ENCODE data around the gene IQGAP3.

IQGAP3 gene

DNA sequence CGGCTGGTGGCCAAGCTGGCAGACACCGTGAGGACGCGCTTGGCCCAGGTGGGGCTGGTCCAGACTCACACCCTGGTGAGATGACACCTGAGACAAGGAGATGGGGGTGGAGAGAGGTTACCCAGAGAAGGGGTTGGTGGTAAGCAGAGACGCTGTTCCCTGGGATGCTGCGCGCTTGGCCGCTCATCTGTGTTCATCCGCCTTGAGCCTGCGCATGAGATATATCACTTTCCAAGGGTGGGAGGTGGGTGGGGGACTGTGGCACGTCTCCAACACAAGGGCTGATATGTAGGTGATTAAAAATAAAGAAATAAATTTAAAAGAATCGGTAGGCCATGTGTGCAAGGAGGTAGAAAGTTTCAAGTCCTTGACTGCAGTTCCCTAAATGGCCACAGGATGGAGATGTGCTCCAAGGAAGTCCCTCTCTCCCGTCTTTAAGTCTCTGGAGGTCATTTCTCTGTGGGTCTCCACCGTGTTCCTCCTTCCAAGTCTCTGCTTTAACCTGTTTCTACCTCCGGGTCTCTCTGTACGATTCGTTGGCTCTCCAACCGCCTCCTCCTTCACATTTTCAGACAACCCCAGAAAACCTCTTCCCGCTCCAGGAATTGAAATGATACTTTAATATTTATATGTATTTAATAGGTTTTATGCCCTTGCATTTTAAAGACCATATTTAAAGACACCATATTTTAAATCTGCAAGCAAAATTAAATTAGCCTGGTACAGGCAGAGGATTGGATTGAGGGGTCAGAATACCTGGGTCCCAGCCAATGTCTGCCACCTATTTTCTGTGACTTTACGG is 11.7 kb upstream of the IQGAP3 start:
- TF ChIP-seq CTCF (conservative IDR thresholded peaks at IDR 0.05; ENCODE audit: control insufficient read depth, insufficient read depth, low read depth, low read length): peak; percentile 97
- DNase-seq (ENCODE audit: low read depth): peak; percentile 86
- no peak overlapping the region for H3K4me3 ChIP-seq (ENCODE audit: control insufficient read depth, low read depth, low read length)

GRCh38 chr1:156582388-156583017 is 10.1 kb upstream of the IQGAP3 start:
- DNase-seq (ENCODE audit: low read depth): no peak
- TF ChIP-seq CTCF (conservative IDR thresholded peaks at IDR 0.05; ENCODE audit: control insufficient read depth, insufficient read depth, low read depth, low read length): no peak
- H3K4me3 ChIP-seq (ENCODE audit: control insufficient read depth, low read depth, low read length): no peak overlapping the region

DNA sequence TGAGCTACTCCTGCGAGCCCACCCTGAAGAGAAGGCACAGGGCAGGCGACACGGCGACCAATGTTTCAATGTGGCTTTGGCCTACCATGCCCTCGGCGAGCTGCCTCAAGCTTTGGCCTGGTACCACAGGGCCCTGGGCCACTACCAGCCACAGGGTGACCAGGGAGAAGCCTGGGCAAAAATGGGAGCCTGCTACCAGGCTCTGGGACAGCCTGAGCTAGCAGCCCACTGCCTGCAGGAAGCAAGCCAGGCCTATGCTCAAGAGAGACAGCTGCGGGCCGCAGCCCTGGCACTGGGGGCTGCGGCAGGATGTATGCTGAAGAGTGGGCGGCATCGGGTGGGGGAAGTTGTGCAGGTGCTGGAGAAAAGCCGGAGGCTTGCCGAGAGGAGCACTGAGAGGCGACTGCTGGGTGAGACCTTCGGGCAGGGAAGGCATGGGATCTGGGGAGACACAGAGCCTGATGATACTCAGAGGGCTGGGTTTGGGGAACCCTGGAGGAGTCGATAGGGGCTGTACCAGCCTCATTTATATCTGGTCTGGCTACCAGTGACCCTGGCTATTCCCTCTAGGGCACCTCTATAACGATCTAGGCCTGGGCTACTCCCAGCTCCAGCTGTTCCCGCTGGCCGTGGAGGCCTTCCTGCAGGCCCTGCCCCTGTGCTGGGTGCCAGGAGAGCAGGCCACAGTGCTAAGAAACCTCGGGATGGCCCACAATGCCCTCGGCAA is 9.5 kb upstream of the IQGAP3 start:
- H3K4me3 ChIP-seq (ENCODE audit: control insufficient read depth, low read depth, low read length): no peak overlapping the region
- TF ChIP-seq CTCF (conservative IDR thresholded peaks at IDR 0.05; ENCODE audit: control insufficient read depth, insufficient read depth, low read depth, low read length): no peak
- DNase-seq (ENCODE audit: low read depth): no peak

DNA sequence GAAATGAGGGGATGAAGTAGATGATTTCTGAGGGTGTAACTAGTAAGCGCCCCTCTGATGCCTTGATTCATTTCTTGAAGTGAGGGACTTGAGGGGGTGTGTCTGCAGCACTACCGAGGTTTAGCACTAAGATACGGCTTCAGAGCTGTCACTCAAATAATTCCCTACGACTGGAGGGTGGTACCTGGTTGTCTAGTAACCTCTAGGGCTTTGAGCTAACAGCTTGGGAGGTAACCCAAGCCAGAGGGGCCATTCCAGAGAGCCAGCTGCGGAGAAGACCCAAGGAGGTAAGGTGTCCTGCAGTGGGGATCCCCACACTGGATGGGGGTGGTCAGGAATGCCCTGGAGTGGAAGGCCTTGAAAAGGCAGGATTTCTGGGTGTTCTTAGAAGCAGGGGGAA is 7.1 kb upstream of the IQGAP3 start, which contains the start of gene TTC24:
Gene TTC24, plus strand, starts transcription at position 252 of the 400 bp plus-strand sequence. CDS start 1,642 bp downstream, outside the sequence.
- no peak for DNase-seq (ENCODE audit: low read depth)
- no peak within 1 kb of the TSS for H3K4me3 ChIP-seq (ENCODE audit: control insufficient read depth, low read depth, low read length)

GRCh38 chr1:156578055-156578454 is 5.7 kb upstream of the IQGAP3 start:
- DNase-seq (ENCODE audit: low read depth): no peak
- H3K4me3 ChIP-seq (ENCODE audit: control insufficient read depth, low read depth, low read length): no peak overlapping the region
- no peak for TF ChIP-seq CTCF (conservative IDR thresholded peaks at IDR 0.05; ENCODE audit: control insufficient read depth, insufficient read depth, low read depth, low read length)

More for the DNA sequence above, 7.1 kb upstream of the IQGAP3 start, which contains the start of gene TTC24:
- TF ChIP-seq CTCF (conservative IDR thresholded peaks at IDR 0.05; ENCODE audit: control insufficient read depth, insufficient read depth, low read depth, low read length): no peak

GRCh38 chr1:156577550-156577949 is 5.2 kb upstream of the IQGAP3 start:
- TF ChIP-seq CTCF (conservative IDR thresholded peaks at IDR 0.05; ENCODE audit: control insufficient read depth, insufficient read depth, low read depth, low read length): no peak
- H3K4me3 ChIP-seq (ENCODE audit: control insufficient read depth, low read depth, low read length): no peak overlapping the region
- DNase-seq (ENCODE audit: low read depth): no peak

Data from fibroblast of mammary gland (primary cell).